Adrenal gland (tissue), 12 donors: ENCODE results near the gene LLGL1. TPM values are rescaled to one million over a fixed set of nuclear protein-coding genes. Genes with fewer than 3 reads are reported as not detected.
"Not testable (repeated sequence)": the region's sequence is repeated elsewhere in the genome, so short reads cannot be mapped to it uniquely, and the experiment has no call there.

Source experiments
- DNase-seq, 7 donors: peaks; one replicate each; pipeline ENCODE4 v3.0.0-alpha.2; 2019 to 2020
- H3K27ac ChIP-seq, 5 donors: fragments of 200-600 bp; sonication (generic) in 4 of 5; 1 replicate in 3 of 5; 2 replicates in 2 of 5; pipeline versions ENCODE4 v1.5.1 to v1.8.0; 2016 to 2020; ENCODE audit warnings: mild to moderate bottlenecking in 1 of 5
- H3K27me3 ChIP-seq: fragments of 200-600 bp; 2 replicates; pipeline ENCODE4 v1.8.0; 2021
- H3K36me3 ChIP-seq, 2 donors: fragments of 200-600 bp; replicated peaks in 1 of 2; 1 replicate in 1 of 2; 2 replicates in 1 of 2; pipeline versions ENCODE4 v1.5.1 to v1.8.0; 2018 to 2022
- H3K4me1 ChIP-seq, 2 donors: fragments of 200-600 bp; replicated peaks in 1 of 2; 1 replicate in 1 of 2; 2 replicates in 1 of 2; pipeline versions ENCODE4 v1.5.1 to v1.8.0; 2018 to 2021
- H3K4me3 ChIP-seq, 4 donors: fragments of 200-600 bp; sonication (generic) in 3 of 4; one replicate each; pipeline ENCODE4 v1.5.1; 2016 to 2018
- H3K9me3 ChIP-seq, 3 donors: fragments of 200-600 bp; sonication (generic) in 1 of 3; replicated peaks in 1 of 3; 1 replicate in 2 of 3; 2 replicates in 1 of 3; pipeline versions ENCODE4 v1.5.1 to v1.8.0; 2016 to 2021
- POLR2A ChIP-seq, 2 donors: fragments of 450-650 bp; IDR thresholded peaks; one replicate each; pipeline ENCODE4 v1.6.1; 2017; ENCODE audit warnings: antibody characterized with exemption in 2 of 2, mild to moderate bottlenecking in 2 of 2, moderate library complexity in 1 of 2
- WGBS, 4 donors: extraction: QIAGEN DNeasy Blood & Tissue Kit in 2 of 4; methylation state at CpG; one replicate each; pipeline versions ENCODE4 v1.1.5 to v1.1.7; 2013 to 2017; 5-methylcytosine and 5-hydroxymethylcytosine counted together
- intact Hi-C, 2 donors: fragments of 100-400 bp; cut with DNase I; formaldehyde crosslinking; loops; one replicate each; pipeline versions ENCODE4 v1.14.1 to v1.15.0; 2022 to 2023
- polyA plus RNA-seq, 3 donors: library from polyadenylated mRNA; stranded (reverse); fragments of 200-250 nt in 2 of 3; fragments of 350-450 nt in 1 of 3; fragmentation: Illumina TruSeq in 1 of 3; extraction: RNeasy Lipid Tissue Mini Kit (QIAGEN cat#74804) in 1 of 3; gene quantifications; one replicate each; pipeline ENCODE4 v1.2.3, GENCODE V29; 2013 to 2014
- total RNA-seq, 9 donors: library from RNA; depleted of rRNA in 4 of 9; stranded (reverse); fragments of >200 nt in 4 of 9; fragments of 120-200 nt in 1 of 9; fragmentation: NEBNext Ultra II Directional in 1 of 9; extraction: Animal tissue kit (Norgen Biotek cat#: 25700) in 1 of 9; gene quantifications; one replicate each; pipeline versions ENCODE4 v1.1.0 to v1.2.4, GENCODE V29; 2013 to 2023
- TF ChIP-seq, protein P1 (sequence below), 6 experiments: fragments of 450-650 bp in 4 of 6; fragments of 200-600 bp in 2 of 6; sonication (generic) in 1 of 6; IDR thresholded peaks; 1 replicate in 5 of 6; 2 replicates in 1 of 6; pipeline versions ENCODE4 v1.5.1 to v1.8.0; 2016 to 2021; ENCODE audit warnings: antibody characterized with exemption in 6 of 6, mild to moderate bottlenecking in 2 of 6, moderate library complexity in 1 of 6
- donor health status: healthy with polysubstance abuse.
- donor health status: Bipolar disorder and iron deficiency.
- donor health status: DM: yes; HTN: yes; CAD: no.
- donor health status: DM: no; HTN: no; CAD: no.
- donor health status: DM: no; HTN: no; CAD: no.
- donor health status: DM: yes; HTN: yes; CAD: no.

LLGL1 gene
- total and polyA plus RNA-seq, 12 donors = 4.1 to 65.1 (median 36.5) TPM

DNA sequence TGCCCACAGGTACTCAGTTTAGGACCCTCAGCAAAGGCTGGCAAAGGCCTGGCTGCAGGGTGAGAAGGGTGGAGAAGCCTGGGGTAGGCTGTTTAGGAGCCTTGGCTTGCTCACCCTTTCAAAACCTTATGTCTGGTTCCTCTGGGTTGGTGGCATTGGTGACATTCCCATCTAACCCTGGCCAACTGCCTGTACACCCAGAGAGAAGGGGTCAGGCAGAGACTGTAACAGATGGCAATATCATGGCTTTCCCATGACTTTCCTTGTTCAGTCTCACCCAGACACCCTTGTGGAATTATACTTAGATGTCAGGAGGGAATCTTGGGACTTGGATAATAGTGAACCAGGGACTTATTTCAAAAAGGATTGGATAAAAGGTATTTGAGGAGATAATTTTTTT lies 18.5 kb upstream of the LLGL1 start:
- Histone ChIP-seq H3K27ac (no peak overlapping the region), H3K36me3 (peaks cover 0 to 54% of the 10 kb centered on the region in 2 donors), H3K4me1 (peaks cover 4 to 7% of the 10 kb centered on the region in 2 donors), H3K9me3 (no peaks in the 10 kb centered on the region), H3K27me3 (no peaks in the 10 kb centered on the region), H3K4me3 (no peak overlapping the region)
- no peak for TF ChIP-seq POLR2A (IDR thresholded peaks at IDR 0.05)
- TF ChIP-seq, protein P1, sequence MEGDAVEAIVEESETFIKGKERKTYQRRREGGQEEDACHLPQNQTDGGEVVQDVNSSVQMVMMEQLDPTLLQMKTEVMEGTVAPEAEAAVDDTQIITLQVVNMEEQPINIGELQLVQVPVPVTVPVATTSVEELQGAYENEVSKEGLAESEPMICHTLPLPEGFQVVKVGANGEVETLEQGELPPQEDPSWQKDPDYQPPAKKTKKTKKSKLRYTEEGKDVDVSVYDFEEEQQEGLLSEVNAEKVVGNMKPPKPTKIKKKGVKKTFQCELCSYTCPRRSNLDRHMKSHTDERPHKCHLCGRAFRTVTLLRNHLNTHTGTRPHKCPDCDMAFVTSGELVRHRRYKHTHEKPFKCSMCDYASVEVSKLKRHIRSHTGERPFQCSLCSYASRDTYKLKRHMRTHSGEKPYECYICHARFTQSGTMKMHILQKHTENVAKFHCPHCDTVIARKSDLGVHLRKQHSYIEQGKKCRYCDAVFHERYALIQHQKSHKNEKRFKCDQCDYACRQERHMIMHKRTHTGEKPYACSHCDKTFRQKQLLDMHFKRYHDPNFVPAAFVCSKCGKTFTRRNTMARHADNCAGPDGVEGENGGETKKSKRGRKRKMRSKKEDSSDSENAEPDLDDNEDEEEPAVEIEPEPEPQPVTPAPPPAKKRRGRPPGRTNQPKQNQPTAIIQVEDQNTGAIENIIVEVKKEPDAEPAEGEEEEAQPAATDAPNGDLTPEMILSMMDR (IDR thresholded peaks at IDR 0.05) = no peak
- DNase-seq = no peak
- intact Hi-C loops = no loop called here

DNA sequence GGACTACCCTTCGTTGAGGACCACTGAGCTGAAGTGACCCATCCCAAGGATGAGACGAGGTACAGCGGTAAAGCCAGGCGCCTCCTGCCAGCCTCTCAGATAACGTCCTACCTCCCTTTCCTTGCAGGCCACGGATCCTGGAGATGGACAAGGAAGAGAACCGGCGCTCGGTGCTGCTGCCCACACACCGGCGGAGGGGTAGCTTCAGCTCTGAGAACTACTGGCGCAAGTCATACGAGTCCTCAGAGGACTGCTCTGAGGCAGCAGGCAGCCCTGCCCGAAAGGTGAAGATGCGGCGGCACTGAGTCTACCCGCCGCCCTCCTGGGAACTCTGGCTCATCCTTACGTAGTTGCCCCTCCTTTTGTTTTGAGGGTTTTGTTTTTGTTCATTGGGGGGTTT lies 17.3 kb upstream of the LLGL1 start:
- 86 to 90% (median 89%) methylated on average over 7 to 19 of the region's 19 CpGs for WGBS, 4 donors
- Histone ChIP-seq H3K4me1 (peaks cover 4 to 6% of the 10 kb centered on the region in 2 donors), H3K9me3 (no peaks in the 10 kb centered on the region), H3K4me3 (no peak overlapping the region), H3K36me3 (peaks cover 0 to 54% of the 10 kb centered on the region in 2 donors), H3K27me3 (no peaks in the 10 kb centered on the region), H3K27ac (no peak overlapping the region)
- TF ChIP-seq, protein P1 (IDR thresholded peaks at IDR 0.05) = no peak
- no peak for DNase-seq
- intact Hi-C loops = no loop called here

DNA sequence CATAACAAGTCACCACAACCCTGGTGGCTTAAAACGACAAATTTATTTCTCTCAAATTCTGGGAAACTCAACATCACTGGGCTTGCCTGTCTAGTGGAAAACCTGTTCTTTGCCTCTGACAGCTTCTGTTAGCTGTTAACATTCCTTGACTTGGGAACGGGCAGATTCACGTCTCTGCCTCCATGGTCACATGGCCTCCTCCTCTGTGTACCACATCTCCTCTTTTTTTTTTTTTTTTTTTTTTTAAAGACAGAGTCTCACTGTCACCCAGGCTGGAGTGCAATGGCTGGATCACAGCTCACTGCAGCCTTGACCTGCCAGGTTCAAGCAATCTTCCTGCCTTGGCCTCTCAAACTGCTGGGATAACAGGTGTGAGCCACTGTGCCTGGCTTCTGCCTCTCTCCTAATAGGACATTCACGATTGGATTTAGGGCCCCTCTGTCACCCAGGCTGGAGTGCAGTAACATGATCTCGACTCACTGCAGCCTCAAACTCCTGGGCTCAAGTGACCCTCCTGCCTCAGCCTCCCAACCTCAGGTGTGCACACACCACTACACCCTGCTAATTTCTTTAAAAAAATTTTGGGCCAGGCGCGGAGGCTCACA lies 11.7 kb upstream of the LLGL1 start:
- peaks cover 0 to 24% of the 10 kb centered on the region in 2 donors for H3K36me3 ChIP-seq
- H3K4me3 ChIP-seq = no peak overlapping the region
- DNase-seq = peak in 1 of 7 donors; percentile 35
- no peaks in the 10 kb centered on the region for H3K27me3 ChIP-seq
- WGBS, 4 donors = 51 to 68% (median 62%) methylated on average over 7 of the region's 7 CpGs
- peak overlapping the region in 2 of 5 donors; percentile 0 to 57 for H3K27ac ChIP-seq
- H3K4me1 ChIP-seq = peaks cover 0 to 2% of the 10 kb centered on the region in 2 donors
- intact Hi-C loops = no loop called here
- TF ChIP-seq, protein P1 (IDR thresholded peaks at IDR 0.05) = peak in 1 of 6 experiments; percentile 16
- TF ChIP-seq POLR2A (IDR thresholded peaks at IDR 0.05) = no peak
- no peaks in the 10 kb centered on the region for H3K9me3 ChIP-seq

DNA sequence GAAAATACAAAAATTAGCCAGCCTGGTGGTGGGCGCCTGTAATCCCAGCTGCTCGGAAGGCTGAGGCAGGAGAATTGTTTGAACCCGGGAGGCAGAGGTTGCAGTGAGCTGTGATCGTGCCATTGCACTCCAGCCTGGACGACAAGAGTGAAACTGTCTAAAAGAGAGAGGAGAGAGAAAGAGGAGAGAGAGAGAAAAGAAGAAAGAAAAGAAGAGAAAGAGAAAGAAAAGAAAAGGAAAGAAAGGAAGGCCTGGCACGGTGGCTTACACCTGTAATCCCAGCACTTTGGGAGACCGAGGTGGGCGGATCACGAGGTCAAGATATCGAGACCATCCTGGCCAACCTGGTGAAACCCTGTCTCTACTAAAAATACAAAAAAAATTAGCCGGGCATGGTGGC lies 8.5 kb upstream of the LLGL1 start:
- not testable (repeated sequence) for H3K4me3 ChIP-seq, H3K36me3 ChIP-seq, DNase-seq, H3K9me3 ChIP-seq, H3K27me3 ChIP-seq, H3K27ac ChIP-seq
- intact Hi-C loops = loop anchor here in 1 of 2 donors (5.0 kb wide), 1 partner anchor 75 kb away; no protein-coding TSS in a partner anchor
- 71 to 77% (median 76%) methylated on average over 11 of the region's 11 CpGs for WGBS, 4 donors
- peaks cover 8 to 10% of the 10 kb centered on the region in 2 donors for H3K4me1 ChIP-seq
